K562 (cell line): ENCODE results near the gene P2RY11. TPM values are rescaled to one million over a fixed set of nuclear protein-coding genes. Genes with fewer than 3 reads are reported as not detected.
A peak's percentile ranks its signal among the peaks of the same experiment; 100 is the strongest.

Experiments
- ATAC-seq: fragments of 200-7000 bp; cut with Tn5 transposase; 3 replicates; pipeline ENCODE4 v1.9.1; 2020; ENCODE audit warnings: moderate library complexity
- BruUV-seq: library from RNA; stranded (reverse); fragments of 400-500 nt; replicated peaks from 2 replicates; lab custom pipeline; 2021; lab: Mats Ljungman, UMichigan
- CTCF ChIA-PET: fragments of 300-600 bp; formaldehyde crosslinking; extraction: SDS; loops from one replicate; lab custom pipeline; 2021; ENCODE audit warnings: low intra/inter-chr PET ratio; lab: Yijun Ruan, JAX
- POLR2A ChIA-PET: fragments of 300-600, 350-650 bp; sonication (Branson Sonifier 250); formaldehyde crosslinking; extraction: SDS; loops from one replicate; lab custom pipeline; 2021; ENCODE audit warnings: antibody characterized with exemption, inconsistent platforms; lab: Yijun Ruan, JAX
- DNase-seq, 4 experiments: peaks; one replicate each; pipeline versions ENCODE4 v3.0.0 to v3.0.0-alpha.2; 2011 to 2018; ENCODE audit warnings: low spot score in 3 of 4, mixed read lengths in 3 of 4; ENCODE audit errors: extremely low read depth in 1 of 4
- FAIRE-seq: peaks from 2 replicates; lab custom pipeline; 2011; peaks lifted over from hg19 to GRCh38; lab: Jason Lieb, UNC
- H2AFZ ChIP-seq: 2 replicates; pipeline ENCODE4 v1.6.0; 2011; ENCODE audit warnings: low read depth, low read length, control low read depth, inconsistent platforms
- H3K27ac ChIP-seq: fragments of 200-600 bp; 3 replicates; pipeline ENCODE4 v1.8.0; 2011; ENCODE audit warnings: low read depth, mild to moderate bottlenecking, control low read depth, inconsistent platforms, low read length, moderate library complexity, mixed read lengths; ENCODE audit errors: extremely low read depth
- H3K27me3 ChIP-seq, 2 experiments: fragments of 300-600 bp in 1 of 2; 2 replicates in 1 of 2; 3 replicates in 1 of 2; pipeline versions ENCODE4 v1.6.0 to v1.8.0; 2011; ENCODE audit warnings: inconsistent platforms in 2 of 2, low read length in 2 of 2, mild to moderate bottlenecking in 1 of 2, mixed read lengths in 1 of 2, moderate library complexity in 1 of 2; ENCODE audit not compliant: control insufficient read depth in 2 of 2, insufficient read depth in 2 of 2
- H3K36me3 ChIP-seq: fragments of 300-600 bp; 3 replicates; pipeline ENCODE4 v1.8.0; 2011; ENCODE audit warnings: mild to moderate bottlenecking, low read length, inconsistent platforms; ENCODE audit not compliant: control insufficient read depth, insufficient read depth
- H3K4me1 ChIP-seq, 2 experiments: fragments of 200-600 bp in 1 of 2; replicated peaks in 1 of 2; 2 replicates in 1 of 2; 3 replicates in 1 of 2; pipeline versions ENCODE4 v1.5.1 to v1.8.0; 2011; ENCODE audit warnings: inconsistent platforms in 2 of 2, low read length in 2 of 2, mild to moderate bottlenecking in 1 of 2, mixed read lengths in 1 of 2, moderate library complexity in 1 of 2; ENCODE audit not compliant: control insufficient read depth in 2 of 2, insufficient read depth in 2 of 2
- H3K4me2 ChIP-seq: 2 replicates; pipeline ENCODE4 v1.6.1; 2011; ENCODE audit warnings: low read length, control low read depth, inconsistent platforms, mixed read lengths; ENCODE audit not compliant: insufficient read depth
- H3K4me3 ChIP-seq: fragments of 200-600 bp; sonication (generic), shearing (Covaris generic); 2 replicates; pipeline ENCODE4 v1.5.1; 2016; ENCODE audit warnings: control low read depth, inconsistent platforms
- H3K79me2 ChIP-seq: fragments of 200-600 bp; 3 replicates; pipeline ENCODE4 v1.8.0; 2011; ENCODE audit warnings: low read length, inconsistent platforms; ENCODE audit not compliant: control insufficient read depth, insufficient read depth
- H3K9ac ChIP-seq, 2 experiments: 2 replicates each; pipeline versions ENCODE4 v1.6.0 to v1.6.1; 2011; ENCODE audit warnings: low read depth in 2 of 2, low read length in 2 of 2, control low read depth in 1 of 2, inconsistent platforms in 1 of 2, mild to moderate bottlenecking in 1 of 2, mixed read lengths in 1 of 2; ENCODE audit not compliant: insufficient read depth in 1 of 2
- H3K9me1 ChIP-seq: one replicate; pipeline ENCODE4 v1.6.0; 2011; ENCODE audit warnings: inconsistent platforms, mild to moderate bottlenecking, low read length, moderate library complexity; ENCODE audit not compliant: control insufficient read depth, insufficient read depth
- H3K9me3 ChIP-seq: replicated peaks from 2 replicates; pipeline ENCODE4 v1.5.1; 2011; ENCODE audit warnings: low read depth, low read length, inconsistent platforms; ENCODE audit not compliant: control insufficient read depth, insufficient read depth
- H4K20me1 ChIP-seq: replicated peaks from 2 replicates; pipeline ENCODE4 v1.6.1; 2011; ENCODE audit warnings: low read length, inconsistent platforms, mixed read lengths; ENCODE audit not compliant: control insufficient read depth, insufficient read depth
- BCOR ChIP-seq: fragments of 450-650 bp; IDR thresholded peaks from 2 replicates; pipeline ENCODE4 v1.6.1; 2016
- CTBP1 ChIP-seq: fragments of 450-650 bp; IDR thresholded peaks from 2 replicates; pipeline ENCODE4 v1.6.1; 2016; ENCODE audit warnings: borderline replicate concordance
- FOXA3 ChIP-seq, 2 experiments: fragments of 450-650 bp in 1 of 2; sonication (generic) in 1 of 2; formaldehyde crosslinking; IDR thresholded peaks in 1 of 2; conservative IDR thresholded peaks in 1 of 2; 2 replicates each; pipeline versions ENCODE4 v1.4.0 to v1.8.0; 2020 to 2022; ENCODE audit warnings: mild to moderate bottlenecking in 2 of 2, missing genetic modification reagents in 1 of 2
- FOXP1 ChIP-seq: sonication (generic); formaldehyde crosslinking; IDR thresholded peaks from 2 replicates; pipeline ENCODE4 v1.8.0; 2022; ENCODE audit warnings: mild to moderate bottlenecking, missing genetic modification reagents
- GATAD2B ChIP-seq: fragments of 450-650 bp; IDR thresholded peaks from 2 replicates; pipeline ENCODE4 v1.6.1; 2017; ENCODE audit warnings: mild to moderate bottlenecking, borderline replicate concordance
- HMG20A ChIP-seq: fragments of 450-650 bp; formaldehyde crosslinking; conservative IDR thresholded peaks from 2 replicates; pipeline ENCODE4 v1.4.0; 2020; ENCODE audit warnings: mild to moderate bottlenecking, mixed read lengths
- KLF13 ChIP-seq: fragments of 450-650 bp; IDR thresholded peaks from 2 replicates; pipeline ENCODE4 v1.6.1; 2016; ENCODE audit warnings: missing genetic modification characterization, low read depth, mild to moderate bottlenecking, missing compliant biosample characterization, moderate library complexity, borderline replicate concordance
- LEF1 ChIP-seq: fragments of 450-650 bp; IDR thresholded peaks from 2 replicates; pipeline ENCODE4 v1.6.1; 2016; ENCODE audit warnings: mild to moderate bottlenecking
- POLR2H ChIP-seq: IDR thresholded peaks from 2 replicates; pipeline ENCODE4 v1.6.1; 2016; ENCODE audit warnings: missing genetic modification characterization, low read depth, mild to moderate bottlenecking, control low read depth, missing compliant biosample characterization, moderate library complexity
- RBM22 ChIP-seq: fragments of 200-400 bp; formaldehyde crosslinking; IDR thresholded peaks from 2 replicates; pipeline ENCODE4 v1.6.1; 2018; ENCODE audit warnings: low read length, low read depth; ENCODE audit not compliant: poor library complexity, severe bottlenecking
- RFX5 ChIP-seq: IDR thresholded peaks from 2 replicates; pipeline ENCODE4 v1.6.1; 2011; ENCODE audit warnings: low read depth, mild to moderate bottlenecking, improper control_type of control experiment, low read length
- SMARCC2 ChIP-seq: fragments of 450-650 bp; IDR thresholded peaks from 2 replicates; pipeline ENCODE4 v1.6.1; 2017; ENCODE audit warnings: antibody characterized with exemption, moderate library complexity, mild to moderate bottlenecking, low read depth
- TBL1XR1 ChIP-seq, 2 experiments: IDR thresholded peaks; 2 replicates each; pipeline ENCODE4 v1.6.1; 2012; ENCODE audit warnings: improper control_type of control experiment in 2 of 2, low read length in 2 of 2, mild to moderate bottlenecking in 1 of 2
- WHSC1 ChIP-seq: IDR thresholded peaks from one replicate; pipeline ENCODE4 v1.6.1; 2012; ENCODE audit warnings: low read length, control low read depth, inconsistent platforms
- ZNF121 ChIP-seq: sonication (generic); formaldehyde crosslinking; conservative IDR thresholded peaks from 2 replicates; pipeline ENCODE4 v1.8.0; 2022; ENCODE audit warnings: missing genetic modification reagents
- WGBS: fragments of 100-300 bp; shearing (Covaris generic); methylation state at CpG from one replicate; pipeline ENCODE4 v1.1.6; 2016; ENCODE audit warnings: low coverage, mixed read lengths; ENCODE audit not compliant: insufficient coverage; ENCODE audit errors: missing lambda C conversion rate; 5-methylcytosine and 5-hydroxymethylcytosine counted together
- in situ Hi-C: fragments of 300-500 bp; cut with MboI; formaldehyde crosslinking; loops from 4 replicates; pipeline ENCODE4 v1.15.0; 2018; ENCODE audit warnings: inconsistent platforms, mixed read lengths
- intact Hi-C: fragments of 100-400 bp; cut with micrococcal nuclease; formaldehyde crosslinking; loops from 2 replicates; pipeline ENCODE4 v1.14.2; 2022
- polyA plus RNA-seq, 8 experiments: library from polyadenylated mRNA; depleted of rRNA in 4 of 8; stranded (reverse) in 5 of 8; unstranded in 3 of 8; fragments of >200 nt; fragmentation: Nextera tagmentation in 2 of 8; fragmentation: Illumina TruSeq in 1 of 8; extraction: Ambion mirVana in 2 of 8; extraction: Trizol in 1 of 8; gene quantifications; 2 replicates each; pipeline versions ENCODE4 v1.2.1 to v1.2.3, GENCODE V29; 2011 to 2014; ENCODE audit warnings: inconsistent platforms in 1 of 8, missing spikeins in 1 of 8
- total RNA-seq, 7 experiments: library from RNA; depleted of rRNA in 6 of 7; stranded (reverse); fragments of >200 nt in 6 of 7; fragmentation: Illumina TruSeq in 2 of 7; extraction: Trizol in 2 of 7; gene quantifications; 2 replicates each; pipeline versions ENCODE4 v1.2.1 to v1.2.3, GENCODE V29; 2011 to 2021; ENCODE audit warnings: low replicate concordance in 1 of 7
- TF ChIP-seq, protein P1 (sequence below): fragments of 250-450 bp; sonication (Bioruptor Pico); IDR thresholded peaks from 2 replicates; pipeline ENCODE4 v1.4.0; 2020; ENCODE audit warnings: mild to moderate bottlenecking, moderate library complexity
- TF ChIP-seq, protein P2 (sequence below): fragments of 450-650 bp; formaldehyde crosslinking; IDR thresholded peaks from 2 replicates; pipeline ENCODE4 v1.4.0; 2022; ENCODE audit warnings: missing genetic modification characterization

The P2RY11 gene
- total and polyA plus RNA-seq, 9 of the 15 experiments (the other 6 are each of a cell fraction or from before 2014, with no cell fraction given): 0.03 to 10.1 (median 1.5) TPM

DNA sequence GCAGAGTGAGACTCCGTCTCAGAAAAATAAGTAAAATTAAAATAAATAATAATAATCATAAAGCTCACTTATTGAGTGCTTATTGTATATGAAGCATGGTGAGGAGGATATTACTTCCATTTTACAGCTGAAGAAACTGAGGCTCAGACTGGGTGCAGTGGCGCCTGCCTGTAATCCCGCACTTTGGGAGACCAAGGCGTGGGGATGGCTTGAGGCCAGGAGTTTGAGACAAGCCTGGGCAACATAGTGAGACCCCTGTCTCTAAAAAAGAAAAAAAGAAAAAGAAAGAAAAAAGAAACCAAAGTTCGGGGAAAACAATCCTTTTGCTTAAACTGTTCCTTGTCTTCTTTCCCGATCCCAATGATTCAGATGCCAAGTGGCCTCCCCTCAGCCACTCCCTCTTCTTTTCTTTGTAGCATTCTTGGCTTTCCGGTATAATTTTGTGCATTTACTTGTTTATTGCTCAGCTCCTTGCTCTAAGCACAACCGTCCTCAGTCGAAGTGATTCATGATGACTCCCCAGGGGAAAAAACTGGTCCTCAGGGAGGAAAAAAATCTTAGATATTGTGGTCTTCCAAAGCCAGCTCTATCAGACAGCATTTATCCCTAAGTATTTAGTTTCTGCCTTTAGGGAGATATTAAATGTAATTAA, 9.2 kb downstream of the P2RY11 start:
- in situ Hi-C loops: no loop called here
- ChIA-PET POLR2A (interaction anchor here (1.9 kb wide), 1 partner anchor 24 kb away, joined by 7 read pairs; no protein-coding TSS in a partner anchor), CTCF (interaction anchor here (0.6 kb wide), 1 partner anchor 297 kb away, joined by 3 read pairs; no protein-coding TSS in a partner anchor)
- H2AFZ ChIP-seq: no peak overlapping the region
- FAIRE-seq (no peak), DNase-seq (no peak), ATAC-seq (no peak)
- H3K4me3 ChIP-seq: no peak overlapping the region
- peaks cover 3 to 40% of the 10 kb centered on the region in 2 experiments; a peak in 3 of 5 replicates for H3K4me1 ChIP-seq
- H3K4me2 ChIP-seq: no peak overlapping the region
- no peaks in the 10 kb centered on the region for H3K9me3 ChIP-seq
- peaks cover 15% of the 10 kb centered on the region for H3K79me2 ChIP-seq
- TF ChIP-seq FOXP1 (CRISPR knock-in tag) (no peak), BCOR (0 out of 2 replicates have a peak, but pooled peaks have one; percentile 6), FOXA3 (CRISPR knock-in tag; conservative IDR thresholded peaks at IDR 0.05 in 1 of 2, IDR thresholded peaks at IDR 0.05 in 1 of 2) (no peak), POLR2H (tag) (no peak), HMG20A (CRISPR knock-in tag) (no peak), LEF1 (no peak), RBM22 (no peak), RFX5 (no peak), SMARCC2 (no peak), WHSC1 (no peak), GATAD2B (no peak), ZNF121 (CRISPR knock-in tag) (peak; percentile 90), TBL1XR1 (IDR thresholded peaks at IDR 0.05; ENCODE audit: low read length in 2 of 2) (no peak), KLF13 (tag) (no peak), CTBP1 (no peak)
- TF ChIP-seq, protein P1, sequence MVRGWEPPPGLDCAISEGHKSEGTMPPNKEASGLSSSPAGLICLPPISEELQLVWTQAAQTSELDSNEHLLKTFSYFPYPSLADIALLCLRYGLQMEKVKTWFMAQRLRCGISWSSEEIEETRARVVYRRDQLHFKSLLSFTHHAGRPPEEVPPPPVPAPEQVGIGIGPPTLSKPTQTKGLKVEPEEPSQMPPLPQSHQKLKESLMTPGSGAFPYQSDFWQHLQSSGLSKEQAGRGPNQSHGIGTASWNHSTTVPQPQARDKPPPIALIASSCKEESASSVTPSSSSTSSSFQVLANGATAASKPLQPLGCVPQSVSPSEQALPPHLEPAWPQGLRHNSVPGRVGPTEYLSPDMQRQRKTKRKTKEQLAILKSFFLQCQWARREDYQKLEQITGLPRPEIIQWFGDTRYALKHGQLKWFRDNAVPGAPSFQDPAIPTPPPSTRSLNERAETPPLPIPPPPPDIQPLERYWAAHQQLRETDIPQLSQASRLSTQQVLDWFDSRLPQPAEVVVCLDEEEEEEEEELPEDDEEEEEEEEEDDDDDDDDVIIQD (CRISPR knock-in tag): no peak
- TF ChIP-seq, protein P2, sequence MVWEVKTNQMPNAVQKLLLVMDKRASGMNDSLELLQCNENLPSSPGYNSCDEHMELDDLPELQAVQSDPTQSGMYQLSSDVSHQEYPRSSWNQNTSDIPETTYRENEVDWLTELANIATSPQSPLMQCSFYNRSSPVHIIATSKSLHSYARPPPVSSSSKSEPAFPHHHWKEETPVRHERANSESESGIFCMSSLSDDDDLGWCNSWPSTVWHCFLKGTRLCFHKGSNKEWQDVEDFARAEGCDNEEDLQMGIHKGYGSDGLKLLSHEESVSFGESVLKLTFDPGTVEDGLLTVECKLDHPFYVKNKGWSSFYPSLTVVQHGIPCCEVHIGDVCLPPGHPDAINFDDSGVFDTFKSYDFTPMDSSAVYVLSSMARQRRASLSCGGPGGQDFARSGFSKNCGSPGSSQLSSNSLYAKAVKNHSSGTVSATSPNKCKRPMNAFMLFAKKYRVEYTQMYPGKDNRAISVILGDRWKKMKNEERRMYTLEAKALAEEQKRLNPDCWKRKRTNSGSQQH (CRISPR knock-in tag): no peak
- 69% methylated on average over 9 of the region's 9 CpGs for WGBS
- no peaks in the 10 kb centered on the region for H3K27me3 ChIP-seq
- BruUV-seq: no TSS peak
- H4K20me1 ChIP-seq: 0 out of 2 replicates have a peak, but pooled peaks cover 5% of the 10 kb centered on the region
- no peak overlapping the region for H3K9ac ChIP-seq
- H3K27ac ChIP-seq: no peak overlapping the region
- H3K36me3 ChIP-seq: peaks cover 31% of the 10 kb centered on the region; the same call in 2 of the 3 replicates
- no peaks in the 10 kb centered on the region for H3K9me1 ChIP-seq
- intact Hi-C loops: no loop called here
